IPS-18c (cell line): ENCODE results near the gene SERINC2.
"Not testable (repeated sequence)": the region's sequence is repeated elsewhere in the genome, so short reads cannot be mapped to it uniquely, and the experiment has no call there.

ENCODE experiments used
- H3K4me3 ChIP-seq: 2 replicates; pipeline ENCODE4 v1.7.0; 2013; ENCODE audit warnings: low read depth, mild to moderate bottlenecking, low read length, moderate library complexity; ENCODE audit not compliant: insufficient read depth
- H3K9me3 ChIP-seq: one replicate; pipeline ENCODE4 v1.6.1; 2013; ENCODE audit warnings: mild to moderate bottlenecking, low read length, moderate library complexity; ENCODE audit not compliant: control insufficient read depth, insufficient read depth

SERINC2 gene

GRCh38 chr1:31380181-31380580 is 32.8 kb upstream of the SERINC2 start:
- Histone ChIP-seq H3K4me3 (no peak overlapping the region), H3K9me3 (no peaks in the 10 kb centered on the region)

- Histone ChIP-seq H3K4me3 (no peak overlapping the region), H3K9me3 (no peaks in the 10 kb centered on the region)
Measured at GRCh38 chr1:31381394-31382294, 31.4 kb upstream of the SERINC2 start.

GRCh38 chr1:31382379-31382989 is 30.5 kb upstream of the SERINC2 start:
- H3K9me3 ChIP-seq: no peaks in the 10 kb centered on the region

GRCh38 chr1:31383967-31384366 is 29.0 kb upstream of the SERINC2 start:
- H3K9me3 ChIP-seq: no peaks in the 10 kb centered on the region
- H3K4me3 ChIP-seq: no peak overlapping the region

More at GRCh38 chr1:31382379-31382989, 30.5 kb upstream of the SERINC2 start:
- no peak overlapping the region for H3K4me3 ChIP-seq

GRCh38 chr1:31386576-31387243 is 26.3 kb upstream of the SERINC2 start:
- not testable (repeated sequence) for H3K9me3 ChIP-seq, H3K4me3 ChIP-seq

- Histone ChIP-seq H3K4me3 (no peak overlapping the region), H3K9me3 (no peaks in the 10 kb centered on the region)
Measured at GRCh38 chr1:31387612-31388011, 25.4 kb upstream of the SERINC2 start.

GRCh38 chr1:31389616-31390015 is 23.4 kb upstream of the SERINC2 start:
- Histone ChIP-seq H3K9me3 (no peaks in the 10 kb centered on the region), H3K4me3 (no peak overlapping the region)

- no peak overlapping the region for H3K4me3 ChIP-seq
- H3K9me3 ChIP-seq: no peaks in the 10 kb centered on the region
Measured at GRCh38 chr1:31390071-31390470, 22.9 kb upstream of the SERINC2 start.

- no peak overlapping the region for H3K4me3 ChIP-seq
- H3K9me3 ChIP-seq: no peaks in the 10 kb centered on the region
Measured at GRCh38 chr1:31393463-31393862, 19.6 kb upstream of the SERINC2 start.

GRCh38 chr1:31394584-31395193 is 18.3 kb upstream of the SERINC2 start:
- H3K4me3 ChIP-seq: peak overlapping the region; percentile 26; the same call in 1 of the 2 replicates
- no peaks in the 10 kb centered on the region for H3K9me3 ChIP-seq

- no peak overlapping the region for H3K4me3 ChIP-seq
- no peaks in the 10 kb centered on the region for H3K9me3 ChIP-seq
Measured at GRCh38 chr1:31396633-31397351, 16.2 kb upstream of the SERINC2 start.

- Histone ChIP-seq H3K9me3 (no peaks in the 10 kb centered on the region), H3K4me3 (no peak overlapping the region)
Measured at GRCh38 chr1:31397360-31398095, 15.5 kb upstream of the SERINC2 start.

- Histone ChIP-seq H3K4me3 (no peak overlapping the region), H3K9me3 (no peaks in the 10 kb centered on the region)
Measured at GRCh38 chr1:31398246-31398645, 14.8 kb upstream of the SERINC2 start.

GRCh38 chr1:31399976-31400375 is 13.0 kb upstream of the SERINC2 start:
- H3K4me3 ChIP-seq: no peak overlapping the region
- H3K9me3 ChIP-seq: no peaks in the 10 kb centered on the region

GRCh38 chr1:31400393-31400792 is 12.6 kb upstream of the SERINC2 start:
- no peak overlapping the region for H3K4me3 ChIP-seq
- H3K9me3 ChIP-seq: no peaks in the 10 kb centered on the region

- H3K4me3 ChIP-seq: no peak overlapping the region
Measured at GRCh38 chr1:31401241-31401640, 11.8 kb upstream of the SERINC2 start.

More at GRCh38 chr1:31401241-31401640, 11.8 kb upstream of the SERINC2 start:
- H3K9me3 ChIP-seq: no peaks in the 10 kb centered on the region
